Astrocyte (in vitro differentiated cells and primary cell): ENCODE data around the gene MYO1E. TPM values are rescaled to one million over a fixed set of nuclear protein-coding genes. Genes with fewer than 3 reads are reported as not detected.
"Not testable (repeated sequence)": the region's sequence is repeated elsewhere in the genome, so short reads cannot be mapped to it uniquely, and the experiment has no call there.

Source experiments
- DNase-seq: peaks from one replicate; pipeline ENCODE4 v3.0.0-alpha.2; 2010; ENCODE audit warnings: low read depth
- FAIRE-seq: peaks from 2 replicates; lab custom pipeline; 2011; peaks lifted over from hg19 to GRCh38; lab: Jason Lieb, UNC
- H2AFZ ChIP-seq: 2 replicates; pipeline ENCODE4 v1.6.0; 2012; ENCODE audit warnings: low read depth, low read length, inconsistent platforms
- H3K27ac ChIP-seq: 2 replicates; pipeline ENCODE4 v1.5.1; 2011; ENCODE audit warnings: low read depth, low read length, inconsistent platforms
- H3K27me3 ChIP-seq: 2 replicates; pipeline ENCODE4 v1.6.0; 2011; ENCODE audit warnings: low read length, inconsistent platforms; ENCODE audit not compliant: insufficient read depth
- H3K36me3 ChIP-seq: 2 replicates; pipeline ENCODE4 v1.5.1; 2011; ENCODE audit warnings: low read length, inconsistent platforms; ENCODE audit not compliant: insufficient read depth
- H3K4me1 ChIP-seq: 2 replicates; pipeline ENCODE4 v1.5.1; 2011; ENCODE audit warnings: low read length, inconsistent platforms; ENCODE audit not compliant: insufficient read depth
- H3K4me2 ChIP-seq: 2 replicates; pipeline ENCODE4 v1.6.0; 2012; ENCODE audit warnings: low read length, inconsistent platforms
- H3K4me3 ChIP-seq: 2 replicates; pipeline ENCODE4 v1.5.1; 2011; ENCODE audit warnings: low read depth, mild to moderate bottlenecking, low read length, inconsistent platforms; ENCODE audit not compliant: insufficient read depth
- H3K79me2 ChIP-seq: 2 replicates; pipeline ENCODE4 v1.6.0; 2012; ENCODE audit warnings: mild to moderate bottlenecking, low read length, inconsistent platforms; ENCODE audit not compliant: insufficient read depth
- H3K9ac ChIP-seq: 2 replicates; pipeline ENCODE4 v1.6.0; 2012; ENCODE audit warnings: mild to moderate bottlenecking, low read length, inconsistent platforms
- H3K9me3 ChIP-seq: 2 replicates; pipeline ENCODE4 v1.5.1; 2012; ENCODE audit warnings: low read depth, mild to moderate bottlenecking, low read length, inconsistent platforms; ENCODE audit not compliant: insufficient read depth
- H4K20me1 ChIP-seq: 2 replicates; pipeline ENCODE4 v1.6.0; 2012; ENCODE audit warnings: low read length, inconsistent platforms; ENCODE audit not compliant: insufficient read depth
- H3K27ac Mint-ChIP-seq: one replicate; pipeline ENCODE4 v1.8.0; 2021; ENCODE audit warnings: mild to moderate bottlenecking, mixed read lengths; ENCODE audit not compliant: unreplicated experiment
- H3K27me3 Mint-ChIP-seq: one replicate; pipeline ENCODE4 v1.8.0; 2021; ENCODE audit warnings: low read depth, mixed read lengths; ENCODE audit not compliant: unreplicated experiment
- H3K36me3 Mint-ChIP-seq: one replicate; pipeline ENCODE4 v1.8.0; 2021; ENCODE audit warnings: low read depth, mixed read lengths; ENCODE audit not compliant: unreplicated experiment
- H3K4me1 Mint-ChIP-seq: one replicate; pipeline ENCODE4 v1.8.0; 2021; ENCODE audit warnings: low read depth, mixed read lengths; ENCODE audit not compliant: unreplicated experiment
- H3K4me3 Mint-ChIP-seq: one replicate; pipeline ENCODE4 v1.8.0; 2021; ENCODE audit warnings: mild to moderate bottlenecking, moderate library complexity, mixed read lengths; ENCODE audit not compliant: unreplicated experiment
- H3K9me3 Mint-ChIP-seq: one replicate; pipeline ENCODE4 v1.8.0; 2021; ENCODE audit warnings: mild to moderate bottlenecking, mixed read lengths; ENCODE audit not compliant: unreplicated experiment
- EZH2 ChIP-seq: IDR thresholded peaks from 2 replicates; pipeline ENCODE4 v1.6.1; 2012; ENCODE audit warnings: mild to moderate bottlenecking, low read length, inconsistent platforms; ENCODE audit not compliant: insufficient read depth
- total RNA-seq: library from RNA; stranded (reverse); gene quantifications from 2 replicates; pipeline ENCODE4 v1.2.1, GENCODE V29; 2021
- TF ChIP-seq, protein P1 (sequence below): IDR thresholded peaks from 2 replicates; pipeline ENCODE4 v1.5.1; 2011; ENCODE audit warnings: low read depth, mild to moderate bottlenecking, inconsistent platforms, low read length, moderate library complexity; ENCODE audit not compliant: insufficient read depth

Gene MYO1E
- total RNA-seq, 1 donor from 2014 or later, result 227 TPM

- no peak overlapping the region for H3K4me2 ChIP-seq
- Mint-ChIP-seq H3K9me3 (no peaks in the 10 kb centered on the region), H3K27ac (no peak overlapping the region), H3K36me3 (peaks cover 23% of the 10 kb centered on the region), H3K27me3 (no peaks in the 10 kb centered on the region), H3K4me1 (no peaks in the 10 kb centered on the region), H3K4me3 (no peak overlapping the region)
- no peaks in the 10 kb centered on the region for H3K9me3 ChIP-seq
- no peaks in the 10 kb centered on the region for H3K79me2 ChIP-seq
- H3K9ac ChIP-seq, result no peak overlapping the region
- FAIRE-seq, result no peak
- H3K36me3 ChIP-seq, result peaks cover 38% of the 10 kb centered on the region
- peaks cover 9% of the 10 kb centered on the region for H4K20me1 ChIP-seq
- H2AFZ ChIP-seq, result no peak overlapping the region
- no peak overlapping the region for H3K27ac ChIP-seq
- no peaks in the 10 kb centered on the region for H3K27me3 ChIP-seq
- H3K4me1 ChIP-seq, result no peaks in the 10 kb centered on the region
- DNase-seq, result peak; percentile 35
- no peak overlapping the region for H3K4me3 ChIP-seq
- TF ChIP-seq, protein P1, sequence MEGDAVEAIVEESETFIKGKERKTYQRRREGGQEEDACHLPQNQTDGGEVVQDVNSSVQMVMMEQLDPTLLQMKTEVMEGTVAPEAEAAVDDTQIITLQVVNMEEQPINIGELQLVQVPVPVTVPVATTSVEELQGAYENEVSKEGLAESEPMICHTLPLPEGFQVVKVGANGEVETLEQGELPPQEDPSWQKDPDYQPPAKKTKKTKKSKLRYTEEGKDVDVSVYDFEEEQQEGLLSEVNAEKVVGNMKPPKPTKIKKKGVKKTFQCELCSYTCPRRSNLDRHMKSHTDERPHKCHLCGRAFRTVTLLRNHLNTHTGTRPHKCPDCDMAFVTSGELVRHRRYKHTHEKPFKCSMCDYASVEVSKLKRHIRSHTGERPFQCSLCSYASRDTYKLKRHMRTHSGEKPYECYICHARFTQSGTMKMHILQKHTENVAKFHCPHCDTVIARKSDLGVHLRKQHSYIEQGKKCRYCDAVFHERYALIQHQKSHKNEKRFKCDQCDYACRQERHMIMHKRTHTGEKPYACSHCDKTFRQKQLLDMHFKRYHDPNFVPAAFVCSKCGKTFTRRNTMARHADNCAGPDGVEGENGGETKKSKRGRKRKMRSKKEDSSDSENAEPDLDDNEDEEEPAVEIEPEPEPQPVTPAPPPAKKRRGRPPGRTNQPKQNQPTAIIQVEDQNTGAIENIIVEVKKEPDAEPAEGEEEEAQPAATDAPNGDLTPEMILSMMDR, result no peak
- TF ChIP-seq EZH2, result no peak
Measured at GRCh38 chr15:59148153-59148833, 224.4 kb downstream of the MYO1E start.

DNA sequence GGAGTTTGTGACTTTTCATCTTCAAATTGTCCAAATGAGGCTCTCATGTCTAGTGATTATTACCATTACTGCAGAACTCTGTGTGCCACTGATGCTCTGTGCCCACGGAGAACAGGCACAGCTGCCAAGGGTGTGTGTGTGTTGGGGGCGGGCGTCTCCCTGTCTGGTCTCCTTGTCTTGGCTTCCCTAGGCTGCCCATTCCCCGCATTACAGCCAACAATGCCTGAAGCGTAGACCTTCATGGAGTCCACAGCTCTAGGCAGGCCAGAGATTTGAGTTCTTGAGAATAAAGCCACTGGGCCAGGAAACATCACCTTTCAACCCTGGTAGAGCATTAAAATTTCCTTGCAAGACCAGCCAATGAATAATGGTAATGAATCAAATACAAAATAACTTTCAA is 225.0 kb downstream of the MYO1E start:
- FAIRE-seq (no peak), DNase-seq (no peak)
- Histone ChIP-seq H4K20me1 (peaks cover 13% of the 10 kb centered on the region), H3K27ac (no peak overlapping the region), H3K79me2 (no peaks in the 10 kb centered on the region), H3K9me3 (no peaks in the 10 kb centered on the region), H2AFZ (no peak overlapping the region), H3K4me3 (no peak overlapping the region), H3K27me3 (no peaks in the 10 kb centered on the region), H3K4me1 (no peaks in the 10 kb centered on the region), H3K4me2 (no peak overlapping the region), H3K36me3 (peaks cover 34% of the 10 kb centered on the region), H3K9ac (no peak overlapping the region)
- no peaks in the 10 kb centered on the region for H3K27me3 Mint-ChIP-seq
- H3K9me3 Mint-ChIP-seq, result peaks cover under 1% of the 10 kb centered on the region
- TF ChIP-seq EZH2, result no peak
- TF ChIP-seq, protein P1, result no peak
- H3K27ac Mint-ChIP-seq, result no peak overlapping the region
- H3K4me3 Mint-ChIP-seq, result no peak overlapping the region
- H3K4me1 Mint-ChIP-seq, result no peaks in the 10 kb centered on the region
- H3K36me3 Mint-ChIP-seq, result peaks cover 18% of the 10 kb centered on the region

- H3K27ac Mint-ChIP-seq, H3K4me2 ChIP-seq: not testable (repeated sequence)
- H3K36me3 ChIP-seq, result peaks cover 21% of the 10 kb centered on the region
Measured at GRCh38 chr15:59144594-59144993, 228.1 kb downstream of the MYO1E start.

More at GRCh38 chr15:59144594-59144993, 228.1 kb downstream of the MYO1E start:
- not testable (repeated sequence) for H3K9me3 Mint-ChIP-seq, H3K27me3 Mint-ChIP-seq, H3K36me3 Mint-ChIP-seq, H3K9ac ChIP-seq, H3K4me3 Mint-ChIP-seq, H3K79me2 ChIP-seq, H3K4me1 ChIP-seq, H2AFZ ChIP-seq, H3K27me3 ChIP-seq, FAIRE-seq, H3K4me3 ChIP-seq, H3K9me3 ChIP-seq, H3K27ac ChIP-seq, H3K4me1 Mint-ChIP-seq, DNase-seq
- H4K20me1 ChIP-seq, result peaks cover 19% of the 10 kb centered on the region
- TF ChIP-seq, protein P1, result peak; percentile 17
